Fibroblast of pulmonary artery (primary cell): ENCODE measurements around the gene NOC2L.
"Not testable (repeated sequence)": the region's sequence is repeated elsewhere in the genome, so short reads cannot be mapped to it uniquely, and the experiment has no call there.

Source experiments
- DNase-seq: peaks from one replicate; pipeline ENCODE4 v3.0.0-alpha.2; 2010; ENCODE audit warnings: low read depth
- H3K4me3 ChIP-seq: replicated peaks from 2 replicates; pipeline ENCODE4 v1.5.1; 2011; ENCODE audit warnings: low read depth, mild to moderate bottlenecking, control low read depth, low read length, moderate library complexity
- CTCF ChIP-seq: IDR thresholded peaks from 2 replicates; pipeline ENCODE4 v1.5.1; 2011; ENCODE audit warnings: mild to moderate bottlenecking, control low read depth, low read length, inconsistent platforms; ENCODE audit errors: missing control alignments

NOC2L gene

GRCh38 chr1:978069-978834, 19.2 kb upstream of the NOC2L start:
- TF ChIP-seq CTCF, result no peak
- H3K4me3 ChIP-seq, result no peak overlapping the region
- DNase-seq, result no peak

- H3K4me3 ChIP-seq, DNase-seq: not testable (repeated sequence)
These were observed 17.7 kb upstream of the NOC2L start for GRCh38 chr1:976791-977190.

- no peak overlapping the region for H3K4me3 ChIP-seq
- TF ChIP-seq CTCF, result peak; percentile 38
- DNase-seq, result peak; percentile 47
These were observed 17.0 kb upstream of the NOC2L start for GRCh38 chr1:975896-976683.

- no peak for DNase-seq
- no peak overlapping the region for H3K4me3 ChIP-seq
- no peak for TF ChIP-seq CTCF
These were observed 16.3 kb upstream of the NOC2L start for GRCh38 chr1:975365-975764.

GRCh38 chr1:974687-975328, 15.8 kb upstream of the NOC2L start:
- no peak for DNase-seq
- H3K4me3 ChIP-seq, result no peak overlapping the region
- no peak for TF ChIP-seq CTCF

- no peak for TF ChIP-seq CTCF
These were observed 15.2 kb upstream of the NOC2L start for GRCh38 chr1:974293-974640.

GRCh38 chr1:973459-974292, 14.6 kb upstream of the NOC2L start:
- TF ChIP-seq CTCF, result no peak
- DNase-seq, result no peak
- no peak overlapping the region for H3K4me3 ChIP-seq

More at GRCh38 chr1:974293-974640, 15.2 kb upstream of the NOC2L start:
- no peak for DNase-seq
- no peak overlapping the region for H3K4me3 ChIP-seq
